COR-L47 (cell line): Measurements from ENCODE around the gene UBASH3A.

Experiments used
- DNase-seq: peaks from one replicate; lab custom pipeline; 2025; lab: John Stamatoyannopoulos, UW

The UBASH3A gene, protein sequence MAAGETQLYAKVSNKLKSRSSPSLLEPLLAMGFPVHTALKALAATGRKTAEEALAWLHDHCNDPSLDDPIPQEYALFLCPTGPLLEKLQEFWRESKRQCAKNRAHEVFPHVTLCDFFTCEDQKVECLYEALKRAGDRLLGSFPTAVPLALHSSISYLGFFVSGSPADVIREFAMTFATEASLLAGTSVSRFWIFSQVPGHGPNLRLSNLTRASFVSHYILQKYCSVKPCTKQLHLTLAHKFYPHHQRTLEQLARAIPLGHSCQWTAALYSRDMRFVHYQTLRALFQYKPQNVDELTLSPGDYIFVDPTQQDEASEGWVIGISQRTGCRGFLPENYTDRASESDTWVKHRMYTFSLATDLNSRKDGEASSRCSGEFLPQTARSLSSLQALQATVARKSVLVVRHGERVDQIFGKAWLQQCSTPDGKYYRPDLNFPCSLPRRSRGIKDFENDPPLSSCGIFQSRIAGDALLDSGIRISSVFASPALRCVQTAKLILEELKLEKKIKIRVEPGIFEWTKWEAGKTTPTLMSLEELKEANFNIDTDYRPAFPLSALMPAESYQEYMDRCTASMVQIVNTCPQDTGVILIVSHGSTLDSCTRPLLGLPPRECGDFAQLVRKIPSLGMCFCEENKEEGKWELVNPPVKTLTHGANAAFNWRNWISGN

DNA sequence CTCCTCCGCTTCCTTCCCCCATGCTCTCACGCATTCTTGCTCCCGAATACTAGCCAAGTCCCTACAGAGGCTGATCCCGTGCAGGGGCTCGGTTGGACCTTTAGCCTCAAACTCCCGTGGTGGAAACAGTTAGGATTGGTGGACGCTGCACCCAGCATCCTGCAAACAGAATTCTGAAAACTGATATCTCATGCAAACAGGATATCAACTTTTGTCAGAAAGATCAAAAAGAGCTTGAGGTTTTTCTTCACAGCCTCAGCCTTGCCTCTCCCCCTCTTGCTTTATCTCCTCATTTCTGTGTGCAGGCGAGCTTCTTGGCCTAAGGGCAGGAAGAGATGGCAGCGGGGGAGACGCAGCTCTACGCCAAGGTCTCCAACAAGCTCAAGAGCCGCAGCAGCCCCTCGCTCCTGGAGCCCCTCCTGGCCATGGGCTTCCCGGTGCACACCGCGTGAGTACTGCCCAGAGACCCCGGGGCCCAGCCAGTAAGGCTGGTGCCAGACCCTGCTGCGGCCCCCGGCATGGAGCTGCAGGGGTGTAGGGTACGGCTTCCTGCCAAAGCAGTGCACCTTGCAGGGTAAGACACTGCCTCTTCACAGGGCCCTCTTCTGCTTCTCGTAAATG is at the start of gene UBASH3A:
UBASH3A (plus strand) TSS at position 292 of the 621 bp plus-strand sequence; CDS start at position 336, 44 bp downstream.
- no peak for DNase-seq

DNA sequence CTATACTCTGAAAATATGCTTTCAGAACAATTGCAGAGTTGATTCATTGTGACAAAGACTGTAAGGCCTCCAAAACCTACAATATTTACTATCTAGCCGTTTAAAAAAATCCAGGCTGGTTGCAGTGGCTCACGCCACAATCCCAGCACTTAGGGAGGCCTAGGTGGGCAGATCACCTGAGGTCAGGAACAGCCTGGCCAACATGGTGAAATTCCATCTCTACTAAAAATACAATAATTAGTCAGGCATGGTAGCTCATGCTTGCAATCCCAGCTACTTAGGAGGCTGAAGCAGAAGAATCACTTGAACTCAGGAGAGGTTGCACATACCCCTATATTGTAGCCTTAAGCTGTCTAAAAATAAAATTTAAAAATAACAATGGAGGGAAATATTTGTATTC is 47.7 kb upstream of the UBASH3A start:
- DNase-seq, result no peak

DNA sequence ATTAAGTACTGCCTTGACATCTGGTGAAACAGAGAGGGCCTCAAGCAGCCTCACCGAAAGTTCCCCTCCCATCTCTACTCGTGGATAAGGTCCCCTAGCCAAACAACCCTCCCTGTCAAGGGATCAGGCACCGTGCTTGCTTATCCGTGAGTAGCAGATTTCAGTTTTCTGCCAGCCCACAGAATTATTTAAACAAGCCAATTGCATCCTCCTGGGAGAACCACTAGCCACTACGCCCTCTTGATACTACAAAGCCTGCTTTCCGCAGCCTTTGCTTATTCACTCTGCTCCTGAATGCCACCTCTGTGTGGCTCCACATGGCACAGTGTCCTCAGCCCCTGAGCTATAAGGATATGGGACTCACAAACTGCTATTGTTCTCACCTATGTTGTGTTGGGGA is 47.1 kb upstream of the UBASH3A start:
- DNase-seq, result no peak

DNA sequence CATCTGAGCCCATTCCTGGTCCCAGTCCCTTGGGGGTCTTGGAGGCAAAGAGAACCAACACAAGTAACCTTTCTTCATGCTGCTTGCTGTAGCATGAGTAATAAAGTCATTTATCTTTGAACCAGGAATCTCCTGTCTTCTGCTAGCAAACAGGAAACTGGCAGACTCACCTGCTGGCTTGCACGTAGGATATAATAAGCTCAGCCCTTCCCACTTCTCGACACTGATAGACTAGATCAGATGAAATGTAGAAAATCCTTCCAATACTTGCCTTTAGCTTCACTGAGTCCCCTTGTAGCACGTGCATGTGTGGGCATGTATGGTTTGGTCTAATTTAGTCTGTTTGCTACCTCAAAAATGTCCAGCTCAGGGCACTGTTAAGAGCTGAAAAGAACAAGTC is 46.4 kb upstream of the UBASH3A start:
- no peak for DNase-seq

DNA sequence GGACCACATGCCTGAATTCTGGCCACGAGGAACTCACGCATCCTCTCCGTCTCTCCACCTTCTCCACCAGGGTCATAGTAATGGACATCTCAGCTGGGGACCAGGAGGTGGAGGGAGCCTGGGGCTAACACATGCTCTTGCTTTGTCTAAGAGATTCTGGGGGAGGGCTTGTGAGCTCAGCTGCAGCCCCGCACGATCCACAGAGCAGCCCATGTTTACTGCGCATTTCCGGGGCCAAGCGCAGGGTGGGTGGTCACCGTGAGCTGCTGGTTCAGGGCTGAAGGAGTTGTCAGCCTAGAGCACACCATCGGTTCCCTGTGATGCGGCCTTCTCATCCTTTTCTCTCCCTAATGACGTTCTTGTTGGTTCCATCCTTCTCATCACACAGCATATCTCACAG is 45.4 kb upstream of the UBASH3A start:
- DNase-seq, result no peak

DNA sequence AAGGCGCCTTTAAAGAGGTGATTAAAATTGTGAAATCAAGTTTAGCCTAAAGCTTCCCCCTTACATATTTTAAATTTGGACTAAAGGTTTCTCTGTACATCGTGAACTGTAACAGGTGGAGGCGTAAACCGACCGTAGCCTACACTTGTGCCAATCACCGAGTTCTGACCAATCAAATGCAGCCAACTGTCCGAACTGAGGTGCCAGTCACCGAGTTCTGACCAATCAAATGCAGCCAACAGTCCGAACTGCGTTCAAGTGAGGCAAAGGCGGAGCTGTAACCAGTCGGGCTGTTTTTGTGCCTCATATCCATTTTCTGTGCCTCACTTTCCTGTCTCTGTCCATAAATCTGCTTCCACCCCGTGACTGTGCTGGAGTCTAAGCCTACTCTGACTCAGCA is 44.8 kb upstream of the UBASH3A start:
- no peak for DNase-seq

DNA sequence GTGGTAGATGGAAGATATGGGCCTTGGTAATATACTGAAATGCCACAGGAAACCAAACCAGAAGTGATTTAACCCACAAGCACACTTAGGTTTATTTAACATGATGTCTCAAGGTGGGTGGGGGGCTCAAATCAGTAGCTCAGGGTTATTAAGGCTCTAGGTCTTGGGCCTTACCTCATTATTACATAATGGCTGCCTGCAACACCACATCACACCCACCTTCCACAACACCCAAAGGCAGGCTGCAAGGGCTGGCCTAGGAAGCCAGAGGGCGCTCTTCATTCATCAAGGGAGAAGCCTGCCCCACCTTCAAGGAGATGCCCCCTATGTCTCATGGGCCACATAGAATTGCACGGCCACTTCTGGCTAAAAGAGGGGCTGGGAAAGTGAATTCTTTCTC is 43.4 kb upstream of the UBASH3A start:
- no peak for DNase-seq

DNA sequence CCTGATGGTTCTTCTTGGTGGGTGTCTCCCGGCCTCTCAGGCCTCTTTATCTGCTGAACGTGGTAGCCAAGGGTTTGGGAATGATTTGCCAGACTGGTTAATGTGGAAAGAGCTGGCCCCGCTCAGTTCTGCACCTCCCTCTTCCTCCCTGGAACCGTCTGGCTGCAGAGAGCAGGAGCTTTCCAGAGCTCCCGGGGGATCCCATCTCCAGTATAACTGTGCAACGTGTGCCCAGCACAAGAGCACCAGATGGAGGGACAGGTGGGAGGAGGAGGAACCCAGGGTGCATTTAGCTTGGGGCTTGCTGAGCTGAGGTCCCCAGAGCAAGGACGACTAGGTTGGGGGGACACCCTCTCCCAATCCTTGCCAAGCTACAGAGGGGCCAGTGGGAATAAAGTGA is 42.4 kb upstream of the UBASH3A start:
- no peak for DNase-seq

DNA sequence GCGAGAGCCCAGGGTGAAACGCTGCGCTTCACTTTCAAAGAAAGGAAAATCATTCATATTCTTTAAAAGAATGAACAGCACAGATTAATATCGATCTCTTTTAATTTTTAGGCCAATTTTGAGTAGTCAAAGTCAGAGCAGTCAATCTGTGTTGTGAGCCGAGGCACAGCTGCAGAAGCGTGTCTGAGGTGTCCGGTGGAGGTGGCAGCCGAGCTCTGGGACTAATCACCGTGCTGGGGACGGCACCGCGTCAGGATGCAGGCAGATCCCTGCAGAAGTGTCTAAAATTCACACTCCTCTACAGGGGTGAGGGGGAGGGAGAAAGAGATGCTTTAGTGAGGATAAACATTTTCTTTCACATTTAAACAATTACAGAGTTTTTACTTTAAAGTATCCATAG is 41.5 kb upstream of the UBASH3A start:
- no peak for DNase-seq

DNA sequence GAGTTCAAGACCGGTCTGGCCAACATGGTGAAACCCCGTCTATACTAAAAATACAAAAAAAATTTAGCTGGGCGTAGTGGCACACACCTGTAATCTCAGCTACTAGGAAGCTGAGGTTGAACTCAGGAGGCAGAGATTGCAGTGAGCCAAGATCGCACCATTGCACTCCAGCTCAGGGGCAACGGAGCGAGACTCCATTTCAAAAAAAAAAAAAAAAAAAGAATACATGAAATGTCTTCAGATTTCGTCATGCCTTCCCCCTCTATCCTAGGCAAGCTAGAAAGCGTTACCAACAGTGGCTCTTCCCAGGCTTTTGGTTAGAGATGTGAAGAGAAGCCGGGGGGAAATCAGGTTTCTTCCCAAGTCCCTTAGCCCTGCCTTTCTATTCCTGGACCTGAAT is 41.0 kb upstream of the UBASH3A start:
- no peak for DNase-seq

DNA sequence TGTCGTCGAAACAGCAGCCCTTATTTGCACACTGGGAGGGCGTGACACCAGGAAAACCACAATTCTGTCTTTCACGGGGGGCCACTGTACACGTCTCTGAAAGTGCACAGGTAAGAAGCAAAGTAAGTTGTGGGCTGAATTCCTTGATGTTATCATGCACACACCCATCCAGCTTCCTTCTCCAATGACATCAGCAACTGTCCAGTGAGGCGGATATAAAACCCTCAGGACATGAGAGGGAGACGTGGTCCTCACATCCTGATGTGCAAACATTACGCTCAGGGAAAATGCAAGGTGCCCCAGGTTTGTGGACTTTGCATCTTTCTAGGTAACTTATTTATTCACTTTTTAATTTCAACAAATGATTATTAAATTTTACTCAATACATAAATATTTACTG is 40.4 kb upstream of the UBASH3A start:
- no peak for DNase-seq

DNA sequence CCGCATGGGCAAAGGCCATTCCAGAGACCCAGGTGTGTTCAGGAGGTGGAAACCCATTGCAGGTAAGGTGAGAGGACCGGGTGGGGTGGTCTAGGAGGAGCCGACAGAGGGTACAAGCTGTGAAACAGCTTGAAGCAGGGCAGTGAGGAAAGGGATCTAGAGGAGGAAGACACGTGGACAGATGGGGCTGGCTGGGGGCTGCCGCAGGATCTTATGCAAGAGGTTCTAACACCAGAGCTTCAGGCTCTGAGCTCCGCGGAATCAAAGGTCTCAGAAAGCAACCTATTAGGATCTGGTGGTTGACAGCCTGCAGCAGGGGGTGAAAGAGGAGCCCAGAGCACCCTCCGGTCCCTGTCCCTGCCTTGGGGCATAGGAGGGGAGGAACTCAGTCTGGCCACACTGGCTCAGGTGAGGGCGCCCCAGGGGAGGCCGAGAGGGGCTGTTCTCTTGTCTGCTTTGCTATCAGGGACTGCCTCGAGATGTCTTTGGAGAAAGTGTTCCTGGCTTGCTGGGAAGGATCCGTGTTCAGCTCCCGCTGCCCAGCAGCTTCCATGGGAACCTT is 39.3 kb upstream of the UBASH3A start:
- no peak for DNase-seq

DNA sequence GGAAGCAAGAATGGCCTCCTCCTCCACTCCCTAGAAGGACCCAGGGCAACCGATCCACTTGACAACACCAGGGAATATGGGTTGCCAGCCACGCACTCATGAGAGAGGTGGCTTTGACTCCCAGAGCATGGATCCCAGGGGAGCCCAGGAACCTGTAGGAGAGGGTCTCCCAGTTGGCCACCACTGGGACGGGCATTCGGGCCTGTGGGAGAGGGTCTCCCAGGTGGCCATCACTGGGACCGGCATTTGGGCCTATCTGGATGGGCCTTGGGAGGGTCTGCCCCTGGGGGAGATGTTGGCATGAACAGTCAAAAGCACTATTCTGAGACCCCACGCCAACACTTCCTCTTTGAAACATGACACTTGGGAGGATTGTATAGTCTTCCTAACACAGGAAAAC is 37.9 kb upstream of the UBASH3A start:
- DNase-seq, result no peak

DNA sequence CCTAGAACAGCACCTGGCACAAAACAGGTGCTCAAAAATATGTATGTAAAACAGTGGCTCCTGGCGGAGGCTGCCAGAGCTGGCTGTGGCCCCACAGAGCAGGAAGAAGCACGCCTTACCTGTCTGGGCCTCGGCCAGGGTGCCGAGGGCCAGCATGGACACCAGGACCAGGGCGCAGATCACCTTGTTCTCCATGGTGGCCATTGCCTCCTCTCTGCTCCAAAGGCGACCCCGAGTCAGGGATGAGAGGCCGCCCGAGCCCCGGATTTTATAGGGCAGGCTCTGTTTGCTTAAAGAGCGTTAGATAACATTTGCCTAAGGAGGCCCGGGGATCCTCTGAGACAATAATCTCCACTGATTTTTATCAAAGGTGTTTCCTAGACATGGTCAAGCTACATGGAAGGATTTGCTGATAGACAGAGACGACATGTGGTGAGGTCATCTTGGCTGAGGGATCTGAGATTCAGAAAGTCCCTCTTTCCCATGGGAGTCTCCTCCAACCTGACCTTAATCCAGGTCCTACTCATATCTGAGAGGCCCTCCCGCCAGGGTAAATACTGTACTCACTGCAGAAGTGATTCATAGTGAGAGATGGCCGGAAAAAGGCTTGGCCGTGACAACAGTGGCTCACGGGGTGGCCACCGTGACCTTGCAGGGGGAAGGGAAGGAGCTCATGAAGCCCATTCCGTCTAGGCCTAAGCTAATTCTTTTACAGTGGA is 37.3 kb upstream of the UBASH3A start, which contains the start of gene TFF1:
TFF1 (minus strand) TSS at position 244 of the 719 bp plus-strand sequence; CDS start at position 204, 40 bp downstream.
- no peak for DNase-seq

DNA sequence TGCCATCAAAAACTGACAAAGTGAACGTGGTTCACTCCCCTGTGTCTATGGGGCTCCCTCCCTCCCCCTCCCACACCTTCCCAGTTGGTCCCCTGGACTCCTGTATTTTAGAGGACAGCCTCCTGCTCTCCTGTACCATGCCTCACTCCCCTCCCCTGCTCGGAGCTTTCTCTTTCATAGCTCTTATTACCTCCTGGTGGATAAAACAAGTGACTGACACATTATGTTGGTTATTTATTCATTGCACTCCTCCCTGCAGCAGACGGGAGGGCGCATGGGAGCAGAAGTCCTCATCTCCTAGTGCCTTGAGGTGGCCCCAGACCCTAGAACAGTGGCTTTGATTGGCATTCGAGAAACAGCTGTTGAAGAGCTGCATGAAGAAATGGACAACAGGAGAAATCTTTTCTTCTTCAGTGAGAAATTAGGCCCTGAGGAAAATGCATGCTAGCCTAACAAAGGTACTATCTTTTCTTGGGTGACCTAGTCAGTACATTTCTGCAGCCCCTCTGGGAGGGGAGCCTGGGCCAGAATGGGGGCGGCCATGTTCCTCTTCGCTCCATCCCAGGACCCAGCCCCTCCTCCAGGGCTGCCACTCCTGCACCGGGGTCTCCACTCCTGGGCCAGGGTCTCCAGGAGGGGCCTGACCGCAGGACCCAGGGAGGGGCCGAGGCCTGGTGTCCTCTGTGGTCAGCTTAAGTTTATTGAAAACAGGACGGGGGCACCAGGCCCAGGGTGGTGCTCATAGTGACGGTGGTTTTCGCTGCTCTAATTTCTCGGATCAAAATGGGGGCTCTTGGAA is 36.1 kb upstream of the UBASH3A start:
- DNase-seq, result no peak

DNA sequence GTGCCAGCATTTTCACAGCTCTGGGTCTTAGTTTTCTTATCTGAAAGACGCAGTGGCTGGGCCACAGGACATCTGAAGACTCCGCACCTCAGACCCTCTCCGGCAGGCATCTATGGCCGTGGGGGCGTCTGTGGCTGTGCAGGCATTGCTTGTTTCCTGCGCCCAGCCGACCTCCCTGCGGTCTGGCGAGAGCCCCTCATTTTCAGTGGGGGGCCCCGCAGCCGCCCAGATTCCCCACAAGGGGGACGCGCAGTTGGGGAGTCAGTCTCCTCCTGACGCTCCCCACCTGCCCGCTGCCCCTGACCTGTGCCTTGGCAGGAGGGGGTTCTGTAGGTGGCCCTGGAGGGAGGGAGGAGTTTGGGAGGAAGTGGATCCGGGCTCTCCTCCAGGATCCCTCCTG is 33.9 kb upstream of the UBASH3A start:
- no peak for DNase-seq

DNA sequence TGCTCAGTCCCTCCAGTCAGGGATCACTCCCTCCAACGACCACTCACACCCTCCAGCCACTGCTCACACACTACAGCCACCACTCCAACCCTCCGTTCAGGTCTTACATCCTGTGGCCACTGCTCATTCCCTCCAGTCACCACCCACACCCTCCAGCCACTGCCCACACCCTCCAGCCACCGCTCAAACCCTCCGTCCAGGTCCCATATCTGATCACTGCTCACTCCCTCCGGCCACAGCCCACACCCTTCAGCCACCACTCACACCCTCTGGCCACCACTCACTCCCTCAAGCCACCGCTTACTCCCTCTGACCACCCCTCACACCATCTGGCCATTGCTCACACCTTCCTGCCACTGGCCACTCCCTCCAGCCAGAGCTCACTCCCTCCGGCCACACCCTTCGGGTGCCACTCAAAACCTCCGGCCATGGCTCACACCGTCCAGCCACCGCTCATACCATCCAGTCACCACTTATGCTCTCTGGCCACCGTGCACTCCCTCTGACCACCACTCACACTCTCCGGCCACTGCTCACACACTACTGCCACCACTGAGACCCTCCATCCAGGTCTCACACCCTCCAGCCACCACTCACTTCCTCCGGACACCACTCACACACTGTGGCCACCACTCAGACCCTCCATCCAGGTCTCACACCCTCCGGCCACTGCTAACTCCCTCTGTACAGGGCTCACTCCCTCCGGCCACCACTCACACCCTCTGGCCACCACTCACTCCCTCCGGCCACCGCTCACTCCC is 32.6 kb upstream of the UBASH3A start:
- DNase-seq, result no peak

DNA sequence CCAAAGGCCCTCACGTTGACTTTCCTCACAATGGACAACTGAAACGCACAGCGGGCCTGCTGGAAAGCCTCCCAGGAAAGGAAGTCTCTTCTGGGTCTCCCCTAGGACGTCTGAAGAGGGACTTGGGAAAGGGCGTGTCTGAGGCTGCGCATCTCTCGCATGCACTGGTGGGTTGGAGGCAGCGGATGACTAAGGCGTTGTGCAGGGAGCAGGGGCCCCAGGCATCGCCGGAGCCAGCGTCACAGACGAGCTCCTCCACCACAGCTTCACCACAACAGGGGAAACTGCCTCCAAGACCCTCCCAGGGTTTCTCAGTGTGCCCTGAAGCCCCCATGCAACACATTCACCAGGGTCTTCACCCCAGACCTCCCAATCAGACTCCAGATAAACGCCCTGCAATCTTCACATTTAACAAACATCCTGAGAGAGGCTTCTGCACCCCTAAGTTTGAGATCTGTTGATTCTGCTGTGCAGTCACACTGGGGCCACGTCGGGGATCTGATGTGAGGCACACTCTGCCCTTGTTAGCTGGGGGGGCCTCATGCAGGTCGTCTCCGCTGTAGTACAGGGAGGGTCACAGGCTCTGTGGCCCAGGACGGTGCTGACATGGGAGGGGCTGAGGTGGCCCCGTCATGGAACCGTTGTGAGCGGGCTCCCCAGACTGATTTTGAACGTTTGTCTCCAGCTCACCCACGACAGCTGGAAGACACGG is 30.4 kb upstream of the UBASH3A start:
- no peak for DNase-seq

DNA sequence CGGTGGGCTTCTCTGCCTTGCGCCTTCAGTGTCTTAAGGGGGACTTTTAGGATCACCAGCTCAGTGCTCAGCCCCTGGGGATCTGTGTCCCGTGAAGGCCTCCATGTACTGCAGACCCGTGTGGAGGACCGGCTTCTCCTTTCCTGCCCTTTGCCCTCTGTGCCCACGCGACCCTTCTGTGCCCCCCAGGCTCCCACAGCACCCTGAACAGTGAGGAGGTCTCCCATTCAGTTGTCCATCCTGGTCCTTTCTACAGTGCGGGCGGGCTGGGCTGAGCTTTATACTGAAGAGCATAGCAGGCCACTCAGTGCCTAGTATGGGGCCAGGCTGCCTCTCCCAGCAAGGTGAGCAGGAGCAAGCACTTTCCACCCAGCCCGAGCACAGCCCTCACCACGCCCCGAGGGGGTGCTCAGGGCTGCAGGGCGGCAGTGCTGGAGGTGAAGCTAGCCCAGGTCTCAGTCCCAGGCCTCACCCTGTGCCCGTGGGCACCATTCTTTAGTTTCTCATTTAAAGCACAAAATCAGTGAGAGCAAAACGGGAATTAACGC is 29.7 kb upstream of the UBASH3A start:
- DNase-seq, result no peak

DNA sequence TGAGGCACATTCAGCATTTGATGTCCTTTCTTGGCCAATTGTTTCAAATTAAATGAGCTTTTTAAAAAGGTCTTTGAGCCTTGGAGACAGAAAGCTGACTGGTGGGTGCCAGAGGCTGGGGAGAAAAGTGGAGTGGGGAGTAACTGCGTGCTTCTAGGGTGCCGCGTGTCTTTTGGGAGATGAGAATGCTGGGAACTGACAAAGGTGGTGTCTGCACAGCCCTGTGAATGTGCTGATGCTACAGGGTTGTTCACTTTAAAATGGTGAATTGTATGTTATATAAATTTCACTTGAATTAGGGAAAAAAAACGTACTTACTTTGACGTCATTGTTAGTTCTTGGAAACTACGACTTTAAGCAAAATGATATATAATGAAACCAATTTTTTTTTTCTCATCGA is 29.2 kb upstream of the UBASH3A start:
- DNase-seq, result no peak
